HepG2 (cell line): ENCODE results near the gene ZDHHC16. TPM values are rescaled to one million over a fixed set of nuclear protein-coding genes. Genes with fewer than 3 reads are reported as not detected.

ENCODE experiments used
- CENPT ChIP-seq: sonication (generic); formaldehyde crosslinking; IDR thresholded peaks from 2 replicates; pipeline ENCODE4 v1.8.0; 2022; ENCODE audit warnings: low read depth, mild to moderate bottlenecking, moderate library complexity, missing genetic modification reagents
- FIP1L1 ChIP-seq: fragments of 200-400 bp; formaldehyde crosslinking; IDR thresholded peaks from 2 replicates; pipeline ENCODE4 v1.6.1; 2018; ENCODE audit warnings: low read depth, mild to moderate bottlenecking, low read length, moderate library complexity, borderline replicate concordance; ENCODE audit not compliant: insufficient read depth
- GTF3A ChIP-seq: sonication (generic); formaldehyde crosslinking; conservative IDR thresholded peaks from 2 replicates; pipeline ENCODE4 v1.4.0; 2020; ENCODE audit warnings: mild to moderate bottlenecking, missing genetic modification reagents
- HNRNPLL ChIP-seq: fragments of 200-400 bp; formaldehyde crosslinking; IDR thresholded peaks from 2 replicates; pipeline ENCODE4 v1.6.1; 2017; ENCODE audit warnings: mild to moderate bottlenecking, low read depth, low read length; ENCODE audit not compliant: poor library complexity, severe bottlenecking
- KLF11 ChIP-seq: IDR thresholded peaks from 2 replicates; pipeline ENCODE4 v1.6.1; 2016; ENCODE audit warnings: missing compliant biosample characterization
- KMT2B ChIP-seq: IDR thresholded peaks from 2 replicates; pipeline ENCODE4 v1.6.1; 2016; ENCODE audit warnings: missing genetic modification reagents, missing compliant biosample characterization
- RNF2 ChIP-seq: fragments of 450-650 bp; conservative IDR thresholded peaks from 2 replicates; pipeline ENCODE4 v1.6.1; 2016; ENCODE audit warnings: low read depth
- RXRA ChIP-seq: sonication (generic); formaldehyde crosslinking; IDR thresholded peaks from 2 replicates; pipeline ENCODE4 v1.5.1; 2020; ENCODE audit warnings: missing genetic modification reagents
- SSRP1 ChIP-seq: IDR thresholded peaks from 2 replicates; pipeline ENCODE4 v1.6.1; 2016; ENCODE audit warnings: control low read depth
- ZFYVE20 ChIP-seq: sonication (generic); formaldehyde crosslinking; IDR thresholded peaks from 2 replicates; pipeline ENCODE4 v1.8.0; 2023; ENCODE audit warnings: low read depth, mild to moderate bottlenecking, moderate library complexity, missing genetic modification reagents, borderline replicate concordance
- ZHX2 ChIP-seq, 2 experiments: sonication (generic) in 1 of 2; formaldehyde crosslinking in 1 of 2; IDR thresholded peaks; 2 replicates each; pipeline versions ENCODE4 v1.6.1 to v1.9.0; 2014 to 2022; ENCODE audit warnings: antibody characterized with exemption in 1 of 2, borderline replicate concordance in 1 of 2, inconsistent platforms in 1 of 2, low read depth in 1 of 2, missing genetic modification reagents in 1 of 2
- ZNF354B ChIP-seq: sonication (generic); formaldehyde crosslinking; IDR thresholded peaks from 2 replicates; pipeline ENCODE4 v1.8.0; 2022; ENCODE audit warnings: mild to moderate bottlenecking, missing genetic modification reagents
- ZNF564 ChIP-seq: sonication (generic); formaldehyde crosslinking; IDR thresholded peaks from 2 replicates; pipeline ENCODE4 v1.8.1; 2023; ENCODE audit warnings: mild to moderate bottlenecking, missing genetic modification reagents
- polyA plus RNA-seq, 8 experiments: library from polyadenylated mRNA; depleted of rRNA in 3 of 8; stranded (reverse) in 7 of 8; unstranded in 1 of 8; fragments of >200 nt; fragmentation: Illumina TruSeq in 4 of 8; extraction: Trizol in 4 of 8; gene quantifications; 2 replicates each; pipeline versions ENCODE4 v1.2.1 to v1.2.3, GENCODE V29; 2011 to 2016; ENCODE audit warnings: low read depth in 4 of 8, missing spikeins in 1 of 8, mixed read lengths in 1 of 8; ENCODE audit not compliant: insufficient read depth in 1 of 8
- total RNA-seq, 5 experiments: library from RNA; depleted of rRNA; stranded (reverse); fragments of >200 nt; fragmentation: Illumina TruSeq; extraction: Trizol; gene quantifications; 2 replicates each; pipeline ENCODE4 v1.2.3, GENCODE V29; 2016; ENCODE audit warnings: low read depth in 1 of 5
- TF ChIP-seq, protein P1 (sequence below): sonication (generic); formaldehyde crosslinking; IDR thresholded peaks from 2 replicates; pipeline ENCODE4 v1.8.1; 2023; ENCODE audit warnings: mild to moderate bottlenecking, missing genetic modification reagents, borderline replicate concordance
- TF ChIP-seq, protein P2 (sequence below): sonication (generic); formaldehyde crosslinking; IDR thresholded peaks from 2 replicates; pipeline ENCODE4 v1.4.0; 2020; ENCODE audit warnings: missing genetic modification reagents
- TF ChIP-seq, protein P3 (sequence below): sonication (generic); IDR thresholded peaks from 2 replicates; pipeline ENCODE4 v1.6.1; 2016; ENCODE audit warnings: low read depth, borderline replicate concordance
- TF ChIP-seq, protein P4 (sequence below), 2 experiments: sonication (generic) in 1 of 2; formaldehyde crosslinking in 1 of 2; IDR thresholded peaks; 2 replicates each; pipeline versions ENCODE4 v1.4.0 to v1.6.1; 2018 to 2020; ENCODE audit warnings: missing genetic modification reagents in 2 of 2, borderline replicate concordance in 1 of 2, low read depth in 1 of 2, mild to moderate bottlenecking in 1 of 2, missing biosample characterization in 1 of 2

The ZDHHC16 gene
- total and polyA plus RNA-seq, 2 of the 13 experiments (the other 11 are each of a cell fraction or from before 2014, with no cell fraction given), result 40.8 to 41.8 TPM

GRCh38 chr10:97498076-97498840, 52.3 kb downstream of the ZDHHC16 start, which contains the start of gene MMS19 (continued):
- TF ChIP-seq FIP1L1 (no peak), RXRA (CRISPR knock-in tag) (peak; percentile 23; the same call in 1 of the 2 replicates), ZFYVE20 (no peak), GTF3A (CRISPR knock-in tag) (0 out of 2 replicates have a peak, but pooled peaks have one; percentile 54), SSRP1 (CRISPR knock-in tag) (no peak), CENPT (CRISPR knock-in tag) (no peak), RNF2 (0 out of 2 replicates have a peak, but pooled peaks have one; percentile 10), KLF11 (peak; percentile 88; the same call in 1 of the 2 replicates), KMT2B (CRISPR knock-in tag) (peak; percentile 22; the same call in 1 of the 2 replicates), HNRNPLL (peak; percentile 67), ZHX2 (IDR thresholded peaks at IDR 0.05; ENCODE audit: low read depth) (no peak), ZHX2 (CRISPR knock-in tag; IDR thresholded peaks at IDR 0.05; ENCODE audit: borderline replicate concordance) (no peak), ZNF354B (no peak), ZNF564 (CRISPR knock-in tag) (peak; percentile 25)
- TF ChIP-seq, protein P1, sequence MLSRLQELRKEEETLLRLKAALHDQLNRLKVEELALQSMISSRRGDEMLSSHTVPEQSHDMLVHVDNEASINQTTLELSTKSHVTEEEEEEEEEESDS, result no peak
- TF ChIP-seq, protein P2, sequence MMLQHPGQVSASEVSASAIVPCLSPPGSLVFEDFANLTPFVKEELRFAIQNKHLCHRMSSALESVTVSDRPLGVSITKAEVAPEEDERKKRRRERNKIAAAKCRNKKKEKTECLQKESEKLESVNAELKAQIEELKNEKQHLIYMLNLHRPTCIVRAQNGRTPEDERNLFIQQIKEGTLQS (CRISPR knock-in tag), result no peak
- TF ChIP-seq, protein P3, sequence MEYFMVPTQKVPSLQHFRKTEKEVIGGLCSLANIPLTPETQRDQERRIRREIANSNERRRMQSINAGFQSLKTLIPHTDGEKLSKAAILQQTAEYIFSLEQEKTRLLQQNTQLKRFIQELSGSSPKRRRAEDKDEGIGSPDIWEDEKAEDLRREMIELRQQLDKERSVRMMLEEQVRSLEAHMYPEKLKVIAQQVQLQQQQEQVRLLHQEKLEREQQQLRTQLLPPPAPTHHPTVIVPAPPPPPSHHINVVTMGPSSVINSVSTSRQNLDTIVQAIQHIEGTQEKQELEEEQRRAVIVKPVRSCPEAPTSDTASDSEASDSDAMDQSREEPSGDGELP, result no peak
- TF ChIP-seq, protein P4, sequence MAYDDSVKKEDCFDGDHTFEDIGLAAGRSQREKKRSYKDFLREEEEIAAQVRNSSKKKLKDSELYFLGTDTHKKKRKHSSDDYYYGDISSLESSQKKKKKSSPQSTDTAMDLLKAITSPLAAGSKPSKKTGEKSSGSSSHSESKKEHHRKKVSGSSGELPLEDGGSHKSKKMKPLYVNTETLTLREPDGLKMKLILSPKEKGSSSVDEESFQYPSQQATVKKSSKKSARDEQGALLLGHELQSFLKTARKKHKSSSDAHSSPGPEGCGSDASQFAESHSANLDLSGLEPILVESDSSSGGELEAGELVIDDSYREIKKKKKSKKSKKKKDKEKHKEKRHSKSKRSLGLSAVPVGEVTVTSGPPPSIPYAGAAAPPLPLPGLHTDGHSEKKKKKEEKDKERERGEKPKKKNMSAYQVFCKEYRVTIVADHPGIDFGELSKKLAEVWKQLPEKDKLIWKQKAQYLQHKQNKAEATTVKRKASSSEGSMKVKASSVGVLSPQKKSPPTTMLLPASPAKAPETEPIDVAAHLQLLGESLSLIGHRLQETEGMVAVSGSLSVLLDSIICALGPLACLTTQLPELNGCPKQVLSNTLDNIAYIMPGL (CRISPR knock-in tag; IDR thresholded peaks at IDR 0.05; ENCODE audit: borderline replicate concordance in 1 of 2, low read depth in 1 of 2), result peak in 1 of 2 experiments; percentile 59; a peak in 2 of 4 replicates
